Left ventricle myocardium inferior (tissue), 1 donor: ENCODE measurements around the gene PKD1. TPM values are rescaled to one million over a fixed set of nuclear protein-coding genes. Genes with fewer than 3 reads are reported as not detected.

Experiments used
- DNase-seq: peaks from one replicate; pipeline ENCODE4 v3.0.0-alpha.2; 2020
- H3K27ac ChIP-seq: fragments of 200-600 bp; replicated peaks from 2 replicates; pipeline ENCODE4 v1.8.0; 2021
- H3K27me3 ChIP-seq: fragments of 200-600 bp; 2 replicates; pipeline ENCODE4 v1.8.0; 2021; ENCODE audit warnings: low read depth
- H3K36me3 ChIP-seq: fragments of 200-600 bp; 2 replicates; pipeline ENCODE4 v1.8.0; 2021
- H3K4me1 ChIP-seq: fragments of 200-600 bp; 2 replicates; pipeline ENCODE4 v1.8.0; 2021
- H3K4me3 ChIP-seq: fragments of 200-600 bp; 2 replicates; pipeline ENCODE4 v1.8.0; 2021; ENCODE audit warnings: mild to moderate bottlenecking, moderate library complexity
- H3K9me3 ChIP-seq: fragments of 200-600 bp; replicated peaks from 2 replicates; pipeline ENCODE4 v1.8.0; 2021
- CTCF ChIP-seq: fragments of 200-600 bp; IDR thresholded peaks from 2 replicates; pipeline ENCODE4 v1.8.0; 2021; ENCODE audit warnings: antibody characterized with exemption, mild to moderate bottlenecking, borderline replicate concordance
- intact Hi-C: fragments of 100-400 bp; cut with micrococcal nuclease; formaldehyde crosslinking; loops from one replicate; pipeline ENCODE4 v1.11.0; 2022
- total RNA-seq: library from RNA; stranded (reverse); fragmentation: NEBNext Ultra II Directional; extraction: Animal tissue kit (Norgen Biotek cat#: 25700); gene quantifications from one replicate; pipeline ENCODE4 v1.2.1, GENCODE V29; 2021
- donor health status: DM: no; HTN: yes; CAD: no; lungs with severe emphysema.

Gene PKD1
- total RNA-seq, 1 donor from 2014 or later: 83.9 TPM

GRCh38 chr16:2081201-2082084 lies 54.3 kb downstream of the PKD1 start:
- H3K27me3 ChIP-seq: no peaks in the 10 kb centered on the region
- no peak for TF ChIP-seq CTCF
- peaks cover 35% of the 10 kb centered on the region for H3K4me1 ChIP-seq
- no peaks in the 10 kb centered on the region for H3K9me3 ChIP-seq
- peak overlapping the region; percentile 65 for H3K27ac ChIP-seq
- intact Hi-C loops: no loop called here
- no peak for DNase-seq
- no peak overlapping the region for H3K4me3 ChIP-seq
- H3K36me3 ChIP-seq: peaks cover 81% of the 10 kb centered on the region

GRCh38 chr16:2079991-2080390 lies 55.7 kb downstream of the PKD1 start:
- intact Hi-C loops: loop anchor here (10.0 kb wide), 1 partner anchor 165 kb away; no protein-coding TSS in a partner anchor
- Histone ChIP-seq H3K27ac (no peak overlapping the region), H3K4me3 (no peak overlapping the region), H3K9me3 (no peaks in the 10 kb centered on the region), H3K4me1 (peaks cover 35% of the 10 kb centered on the region), H3K27me3 (no peaks in the 10 kb centered on the region), H3K36me3 (peaks cover 79% of the 10 kb centered on the region)
- no peak for DNase-seq
- TF ChIP-seq CTCF: no peak

- no peak overlapping the region for H3K27ac ChIP-seq
- no peak for TF ChIP-seq CTCF
- intact Hi-C loops: loop anchor here (10.0 kb wide), 1 partner anchor 165 kb away; no protein-coding TSS in a partner anchor
- peaks cover 79% of the 10 kb centered on the region for H3K36me3 ChIP-seq
- no peak overlapping the region for H3K4me3 ChIP-seq
- no peaks in the 10 kb centered on the region for H3K9me3 ChIP-seq
- peaks cover 35% of the 10 kb centered on the region for H3K4me1 ChIP-seq
- H3K27me3 ChIP-seq: no peaks in the 10 kb centered on the region
- DNase-seq: no peak
Observed at GRCh38 chr16:2079311-2079800, 56.3 kb downstream of the PKD1 start.

- no peak overlapping the region for H3K4me3 ChIP-seq
- H3K9me3 ChIP-seq: no peaks in the 10 kb centered on the region
- no peak for TF ChIP-seq CTCF
- H3K36me3 ChIP-seq: peaks cover 79% of the 10 kb centered on the region
- H3K27me3 ChIP-seq: no peaks in the 10 kb centered on the region
- H3K27ac ChIP-seq: no peak overlapping the region
- DNase-seq: no peak
- H3K4me1 ChIP-seq: peaks cover 31% of the 10 kb centered on the region
- intact Hi-C loops: loop anchor here (10.0 kb wide), 1 partner anchor 166 kb away; no protein-coding TSS in a partner anchor
Observed at GRCh38 chr16:2078691-2079090, 57.0 kb downstream of the PKD1 start.

- no peak overlapping the region for H3K27ac ChIP-seq
- H3K4me3 ChIP-seq: no peak overlapping the region
- H3K27me3 ChIP-seq: no peaks in the 10 kb centered on the region
- H3K9me3 ChIP-seq: no peaks in the 10 kb centered on the region
- DNase-seq: no peak
- intact Hi-C loops: loop anchor here (10.0 kb wide), 1 partner anchor 167 kb away; no protein-coding TSS in a partner anchor
- H3K4me1 ChIP-seq: peaks cover 25% of the 10 kb centered on the region
- peaks cover 82% of the 10 kb centered on the region for H3K36me3 ChIP-seq
- TF ChIP-seq CTCF: no peak
Observed at GRCh38 chr16:2078096-2078495, 57.6 kb downstream of the PKD1 start.
